Measurements from ENCODE around the gene DUOX2. TPM values are rescaled to one million over a fixed set of nuclear protein-coding genes. Genes with fewer than 3 reads are reported as not detected.
A peak's percentile ranks its signal among the peaks of the same experiment; 100 is the strongest.
"Not testable (repeated sequence)": the region's sequence is repeated elsewhere in the genome, so short reads cannot be mapped to it uniquely, and the experiment has no call there.

The DUOX2 gene
- total RNA-seq, 1 donor from 2014 or later, result 2.1 TPM

DNA sequence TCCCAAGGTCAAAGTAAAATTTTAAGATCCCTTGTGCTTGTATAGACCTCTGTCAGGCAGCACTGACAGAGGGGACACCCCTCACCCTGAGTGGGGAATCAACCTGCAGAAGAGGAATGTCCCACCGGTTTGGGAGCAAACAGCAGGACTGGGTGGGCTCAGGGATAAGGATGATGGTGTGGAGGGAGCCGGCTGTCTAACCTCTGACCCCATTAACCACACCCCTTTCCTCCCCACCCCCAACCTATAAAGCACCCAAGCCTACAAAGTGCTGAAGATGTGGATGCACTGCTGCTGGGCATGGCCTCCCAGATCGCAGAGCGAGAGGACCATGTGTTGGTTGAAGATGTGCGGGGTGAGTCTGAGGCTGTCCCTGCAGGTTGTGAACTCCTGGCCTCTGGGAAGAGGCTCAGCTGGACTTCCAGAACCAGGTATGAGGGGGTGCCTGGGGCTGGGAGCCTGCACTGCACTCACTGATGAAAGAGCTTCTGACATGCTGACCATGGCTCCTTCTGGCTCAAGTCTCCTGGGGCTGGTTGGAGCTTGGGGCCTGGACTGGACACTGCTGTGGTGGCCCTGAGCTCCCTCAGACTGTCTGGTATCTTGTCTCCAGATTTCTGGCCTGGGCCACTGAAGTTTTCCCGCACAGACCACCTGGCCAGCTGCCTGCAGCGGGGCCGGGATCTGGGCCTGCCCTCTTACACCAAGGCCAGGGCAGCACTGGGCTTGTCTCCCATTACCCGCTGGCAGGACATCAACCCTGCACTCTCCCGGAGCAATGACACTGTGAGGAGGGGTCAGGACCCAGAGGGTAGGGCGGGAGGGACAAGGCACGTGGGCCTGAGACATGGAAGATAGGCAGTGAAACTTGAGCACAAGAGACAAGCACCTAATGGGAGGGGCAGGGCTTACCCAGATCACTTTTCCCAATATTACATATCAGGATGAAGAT, 25.1 kb upstream of the DUOX2 start:
- no peak for DNase-seq

DNA sequence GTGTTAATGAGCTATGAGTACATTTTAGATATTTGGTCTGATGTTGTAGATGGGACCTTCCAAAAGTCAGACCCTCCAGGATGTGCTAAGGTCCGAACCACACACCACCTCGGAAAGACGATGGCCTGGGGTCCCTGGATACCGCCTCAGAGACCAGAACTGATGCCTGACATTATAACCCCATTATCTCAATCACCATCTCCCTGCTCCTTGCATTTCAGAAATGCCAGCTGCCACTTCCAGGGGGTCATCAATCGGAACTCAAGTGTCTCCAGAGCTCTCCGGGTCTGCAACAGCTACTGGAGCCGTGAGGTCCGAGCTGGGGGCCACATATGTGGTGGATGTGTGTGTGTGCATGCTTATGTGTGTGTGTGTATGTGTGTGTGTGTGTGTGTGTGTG, 23.7 kb upstream of the DUOX2 start:
- DNase-seq, result no peak

DNA sequence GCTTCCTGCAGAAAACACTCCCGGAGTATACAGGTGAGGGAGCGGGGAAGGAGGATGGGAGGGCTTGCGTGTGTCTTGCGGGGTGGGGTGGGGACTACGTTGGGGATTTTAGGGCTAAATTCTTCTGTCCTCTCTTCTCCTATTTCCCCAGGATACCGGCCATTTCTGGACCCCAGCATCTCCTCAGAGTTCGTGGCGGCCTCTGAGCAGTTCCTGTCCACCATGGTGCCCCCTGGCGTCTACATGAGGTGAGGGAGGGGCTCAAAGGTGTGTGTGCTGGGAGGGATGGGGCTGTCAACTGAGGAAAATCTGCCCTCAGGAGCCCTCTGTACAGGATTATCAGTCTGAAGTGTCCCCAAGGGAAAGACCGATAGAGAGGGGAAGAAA, 22.4 kb upstream of the DUOX2 start:
- no peak for DNase-seq

DNA sequence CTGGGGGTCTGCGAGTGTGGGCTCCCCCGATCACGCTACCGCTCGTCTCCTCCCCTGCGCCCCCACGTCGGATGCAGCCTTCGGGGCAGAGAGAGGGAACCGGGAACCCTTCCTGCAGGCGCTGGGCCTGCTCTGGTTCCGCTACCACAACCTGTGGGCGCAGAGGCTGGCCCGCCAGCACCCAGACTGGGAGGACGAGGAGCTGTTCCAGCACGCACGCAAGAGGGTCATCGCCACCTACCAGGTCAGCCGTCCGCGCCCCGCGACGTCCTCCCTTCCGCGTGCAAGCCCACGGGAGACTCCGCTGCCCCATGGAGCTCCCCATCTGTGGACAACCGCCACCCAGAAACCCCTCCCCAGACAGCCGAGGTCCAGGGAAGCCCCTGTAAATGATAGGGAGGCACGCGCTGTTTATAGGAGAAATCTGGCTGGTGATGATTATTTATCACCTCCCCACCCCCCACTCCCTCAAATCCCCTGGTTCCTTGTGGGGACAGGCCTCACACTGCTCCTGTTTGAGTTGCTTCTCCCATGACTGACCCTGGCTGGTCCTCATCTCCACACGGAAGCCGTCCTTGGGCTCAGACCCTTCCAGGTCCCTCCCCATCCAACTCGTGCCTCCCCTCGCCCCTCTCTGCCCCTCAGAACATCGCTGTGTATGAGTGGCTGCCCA, 21.9 kb upstream of the DUOX2 start:
- DNase-seq, result not testable (repeated sequence)

DNA sequence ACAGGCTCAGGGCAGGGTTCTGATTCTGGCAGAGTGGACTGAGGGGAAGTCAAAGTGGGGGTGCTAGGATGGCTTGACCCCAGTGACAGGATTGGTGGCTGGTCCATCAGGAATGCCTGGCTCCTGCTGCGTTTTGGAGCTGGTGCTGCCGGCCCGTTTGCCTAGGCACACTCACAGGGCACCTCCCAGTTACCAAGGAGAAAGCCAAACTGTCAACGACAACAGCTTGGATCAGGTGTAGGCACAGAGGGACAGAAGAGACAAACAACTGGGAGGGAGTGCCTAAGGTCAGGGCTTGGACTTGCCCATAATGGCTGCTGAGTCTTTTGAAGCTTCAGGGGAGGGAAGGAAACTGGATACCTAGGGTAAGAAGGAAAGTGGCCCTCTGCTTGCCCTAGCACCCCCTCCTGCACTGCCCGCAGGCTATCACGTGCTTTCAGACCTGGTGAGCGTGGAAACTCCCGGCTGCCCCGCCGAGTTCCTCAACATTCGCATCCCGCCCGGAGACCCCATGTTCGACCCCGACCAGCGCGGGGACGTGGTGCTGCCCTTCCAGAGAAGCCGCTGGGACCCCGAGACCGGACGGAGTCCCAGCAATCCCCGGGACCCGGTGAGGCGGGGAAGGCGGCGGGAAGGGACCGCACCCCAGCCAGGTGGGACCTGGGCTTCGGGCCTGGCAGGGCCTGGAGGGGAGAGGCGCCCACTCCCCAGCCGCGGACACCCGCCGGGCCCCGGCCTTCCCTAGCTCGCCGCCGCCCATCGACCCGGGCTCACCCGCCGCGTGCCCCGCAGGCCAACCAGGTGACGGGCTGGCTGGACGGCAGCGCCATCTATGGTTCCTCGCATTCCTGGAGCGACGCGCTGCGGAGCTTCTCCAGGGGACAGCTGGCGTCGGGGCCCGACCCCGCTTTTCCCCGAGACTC, 21.0 kb upstream of the DUOX2 start:
- no peak for DNase-seq

DNA sequence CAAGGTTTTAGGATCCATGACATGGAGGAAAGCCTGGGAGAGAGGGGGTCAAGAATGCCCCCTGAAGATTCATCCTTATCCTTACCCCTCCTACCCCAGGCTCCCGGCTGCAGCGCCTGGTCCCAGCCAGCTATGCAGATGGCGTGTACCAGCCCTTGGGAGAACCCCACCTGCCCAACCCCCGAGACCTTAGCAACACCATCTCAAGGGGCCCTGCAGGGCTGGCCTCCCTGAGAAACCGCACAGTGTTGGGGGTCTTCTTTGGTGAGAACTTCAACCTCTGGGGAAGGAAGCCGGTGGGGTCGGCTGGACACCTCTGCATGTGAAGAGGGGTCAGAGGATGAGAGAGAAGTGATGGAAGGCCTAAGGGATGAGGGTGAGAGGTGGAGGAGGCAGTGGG, 20.1 kb upstream of the DUOX2 start:
- DNase-seq, result no peak

DNA sequence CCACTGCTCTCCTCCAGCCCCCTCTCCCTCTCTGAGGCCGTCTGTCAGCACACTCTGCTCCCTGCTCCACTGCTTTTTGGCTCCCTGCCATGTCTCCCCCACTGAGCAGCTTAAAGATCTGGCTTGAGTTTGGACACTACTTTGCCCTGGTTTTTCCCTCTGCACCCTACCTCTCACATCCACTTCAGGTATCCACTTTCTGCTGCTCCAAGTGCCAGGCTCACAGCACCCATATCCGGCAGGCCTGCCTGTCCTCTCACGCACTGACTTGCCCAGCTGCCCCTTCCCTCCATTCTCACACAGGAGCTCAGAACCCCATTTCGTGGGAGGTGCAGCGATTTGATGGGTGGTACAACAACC, 19.6 kb upstream of the DUOX2 start:
- DNase-seq, result no peak

DNA sequence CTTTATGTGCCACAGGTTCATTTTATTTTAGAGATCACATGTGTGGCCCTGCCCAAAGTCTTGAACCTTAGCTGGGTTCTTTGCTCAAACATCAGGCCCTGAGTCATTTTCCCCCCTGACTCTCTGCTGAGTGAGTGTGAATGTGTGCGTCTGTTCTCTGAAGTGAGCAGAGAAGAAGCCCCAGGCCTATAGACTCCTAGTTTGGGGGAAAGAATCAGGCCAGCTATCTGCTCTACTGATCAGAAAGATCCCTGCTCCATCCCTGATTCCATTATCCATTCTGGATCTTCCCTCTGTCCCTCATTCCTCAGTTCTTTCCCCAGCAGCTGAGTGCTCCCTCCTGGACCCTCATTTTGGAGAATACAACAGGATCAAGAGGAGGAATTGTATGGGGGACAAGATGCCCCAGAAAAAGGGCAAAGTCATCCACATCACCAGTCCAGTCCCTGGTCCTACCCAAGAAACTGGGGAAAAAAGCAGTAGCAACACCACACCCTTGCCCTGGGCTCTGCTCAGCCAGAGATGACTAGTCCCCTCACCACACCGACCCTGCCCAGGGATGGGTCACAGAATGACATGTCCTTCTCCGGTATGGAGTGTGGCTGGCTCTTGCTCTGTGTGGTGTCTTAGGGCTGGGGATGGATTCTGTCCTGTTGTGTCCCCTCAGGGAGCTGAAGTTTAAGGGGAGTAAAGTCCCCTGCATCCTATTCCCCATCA, 19.0 kb upstream of the DUOX2 start:
- no peak for DNase-seq

DNA sequence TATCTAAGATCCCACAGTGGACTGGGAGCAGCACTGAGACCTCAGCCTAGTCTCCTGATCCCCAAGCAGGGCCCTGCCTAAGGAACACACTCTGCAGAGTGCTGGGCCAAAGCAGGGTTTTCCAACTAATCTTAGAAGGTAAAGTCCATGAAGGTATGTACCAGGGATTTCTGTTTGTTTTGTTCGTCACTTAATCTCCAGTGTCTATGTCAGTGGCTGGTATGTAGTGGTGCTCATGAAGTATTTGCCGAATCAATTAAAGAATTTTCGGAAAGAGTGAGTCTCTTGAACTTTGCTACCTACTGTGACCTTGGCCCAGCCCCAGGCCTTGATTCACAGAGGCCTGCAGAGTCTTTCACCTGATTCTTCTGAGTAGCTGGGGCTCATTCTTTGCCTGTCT, 17.5 kb upstream of the DUOX2 start:
- DNase-seq, result no peak

DNA sequence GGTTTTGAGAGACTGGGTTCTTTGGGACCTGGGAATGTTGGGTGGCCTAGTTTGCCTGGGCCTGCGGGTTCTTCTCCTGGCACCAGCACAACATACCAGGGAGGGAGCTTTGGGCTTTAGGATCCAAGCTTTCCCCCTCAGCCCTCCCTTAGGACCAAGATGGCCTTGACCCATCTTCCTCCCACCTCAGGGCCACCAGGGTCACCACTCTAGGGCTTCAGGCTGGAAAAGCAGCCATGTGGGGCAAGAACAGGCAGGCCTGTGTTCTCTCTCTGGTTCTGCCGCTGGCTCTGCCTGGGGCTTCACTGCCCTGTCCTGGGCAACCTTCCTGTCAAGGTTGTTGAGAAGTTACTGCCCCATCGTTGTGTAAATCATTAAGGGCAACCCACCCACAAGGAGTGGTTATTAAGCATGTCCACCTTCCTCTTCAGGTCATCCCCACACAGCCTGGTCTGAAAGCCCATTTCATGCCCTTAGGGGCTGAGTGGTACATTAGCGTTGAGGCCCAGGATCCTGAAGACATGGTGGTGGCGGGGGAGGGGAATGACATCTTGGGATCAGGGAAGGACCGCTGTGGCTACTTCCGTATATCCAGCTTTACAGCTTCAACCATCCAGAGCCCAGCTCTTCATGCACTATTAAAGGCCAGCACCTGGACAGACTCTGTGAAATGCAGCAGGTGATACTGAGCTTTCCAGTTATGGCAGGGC, 16.5 kb upstream of the DUOX2 start:
- DNase-seq, result no peak

DNA sequence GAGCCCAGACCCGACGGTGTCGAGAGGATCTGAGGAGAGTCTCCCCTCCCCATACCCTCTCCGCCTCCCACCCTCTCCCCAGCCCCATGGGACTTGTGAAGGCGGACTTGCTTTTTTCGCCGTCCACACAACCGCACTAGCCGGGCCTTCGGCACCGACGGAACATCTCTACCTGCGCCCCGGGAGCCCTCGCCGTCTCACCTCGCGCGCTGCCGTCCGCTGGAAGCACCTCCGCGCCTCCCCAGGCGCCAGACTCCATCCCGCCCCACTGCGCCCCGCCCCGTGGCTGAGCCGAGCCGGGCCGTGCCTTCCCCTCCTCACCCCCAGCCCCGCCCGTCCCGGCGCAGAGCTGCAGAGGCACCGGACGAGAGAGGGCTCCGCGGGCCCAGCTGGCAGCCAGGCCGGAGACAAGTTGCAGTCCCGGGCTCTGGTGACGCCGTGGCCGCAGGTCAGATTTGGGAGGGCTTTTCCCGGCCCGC, 15.7 kb upstream of the DUOX2 start, which contains the start of the genes DUOX1 and DUOXA1:
TSS of gene DUOX1 (plus strand) at position 344 of the 479 bp plus-strand sequence. CDS start 1,973 bp downstream, outside the sequence.
TSS of gene DUOXA1 (minus strand) at position 229 of the 479 bp plus-strand sequence. CDS start 6,865 bp downstream, outside the sequence.
- DNase-seq, result peak; percentile 38

DNA sequence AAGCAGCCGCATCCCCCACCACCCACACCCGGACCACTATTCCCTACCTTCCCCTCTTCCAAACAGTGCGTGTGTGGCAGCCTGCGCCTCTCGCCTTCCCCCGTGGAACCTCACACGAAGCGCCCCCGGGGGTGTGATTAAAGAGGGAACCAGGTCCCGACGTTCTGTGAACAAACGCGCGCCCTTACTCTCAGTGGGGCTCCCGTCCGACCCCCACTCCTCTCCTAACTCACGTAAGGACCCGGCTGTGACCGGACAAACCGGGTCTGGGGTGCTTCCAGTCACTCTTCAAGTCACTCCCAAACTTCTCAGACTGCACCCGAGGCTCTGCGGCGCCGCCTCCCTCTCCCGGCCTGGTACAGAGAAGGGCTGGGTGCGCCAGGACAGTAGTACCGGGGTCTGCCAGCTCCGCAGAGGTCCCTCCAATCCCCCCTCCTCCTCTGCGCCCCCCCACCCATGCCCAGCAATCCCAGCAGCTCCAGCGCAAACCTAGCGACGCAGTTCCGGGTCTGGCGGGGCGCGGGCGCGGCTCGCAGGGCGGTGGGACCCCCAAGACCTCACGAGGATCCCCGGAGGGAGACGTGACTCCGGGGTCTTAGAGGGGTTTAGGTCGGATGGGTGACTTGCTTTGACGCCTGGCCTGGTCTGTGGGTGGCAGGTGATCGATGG, 15.1 kb upstream of the DUOX2 start:
- no peak for DNase-seq

DNA sequence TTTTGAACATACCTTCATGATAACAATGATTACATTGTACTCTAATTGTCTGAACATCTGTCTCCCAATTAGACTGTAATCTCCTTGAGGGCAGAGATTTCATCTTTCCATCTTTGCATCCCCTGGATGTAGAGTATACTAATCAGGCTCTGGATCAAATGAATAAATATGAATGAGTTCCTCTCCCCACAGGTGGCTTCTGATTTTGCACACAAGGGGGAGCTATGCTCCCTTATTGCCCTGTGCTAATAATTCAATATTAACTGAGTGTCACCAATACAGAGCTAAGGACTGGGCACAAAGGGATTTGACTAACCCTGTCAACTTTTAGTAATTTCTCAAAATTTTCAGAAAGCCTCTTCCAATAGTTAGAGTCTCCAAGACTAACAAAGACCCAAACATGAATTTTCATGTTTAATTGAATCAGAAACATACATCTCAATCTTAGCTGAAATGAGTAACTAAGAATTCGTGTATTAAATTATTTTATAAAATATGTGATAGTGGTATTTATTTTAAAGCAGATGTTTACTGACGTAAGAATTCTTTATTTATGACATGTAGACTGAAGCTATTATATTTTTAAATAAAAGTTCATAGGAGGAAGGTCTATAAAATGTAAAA, 12.7 kb upstream of the DUOX2 start:
- peak; percentile 20 for DNase-seq

DNA sequence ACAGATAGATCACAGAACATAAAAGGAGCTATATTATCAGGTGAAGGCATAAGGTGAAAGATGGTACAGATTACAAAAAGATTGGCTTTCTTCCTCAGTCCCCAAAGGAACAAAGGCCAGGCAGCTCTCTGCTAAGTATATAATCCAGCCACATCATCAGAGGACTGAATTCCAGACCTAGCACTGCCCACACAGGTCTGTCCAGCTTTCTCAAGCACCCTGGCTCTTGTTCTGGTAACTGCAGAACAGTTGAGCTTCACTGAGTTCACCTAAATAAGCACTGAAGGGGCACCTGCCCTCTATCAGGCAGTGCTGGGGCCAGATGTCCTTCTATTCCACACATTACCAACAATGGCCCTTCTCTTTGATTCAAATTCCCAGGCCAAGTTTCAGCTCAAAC, 9.4 kb upstream of the DUOX2 start:
- DNase-seq, result no peak

DNA sequence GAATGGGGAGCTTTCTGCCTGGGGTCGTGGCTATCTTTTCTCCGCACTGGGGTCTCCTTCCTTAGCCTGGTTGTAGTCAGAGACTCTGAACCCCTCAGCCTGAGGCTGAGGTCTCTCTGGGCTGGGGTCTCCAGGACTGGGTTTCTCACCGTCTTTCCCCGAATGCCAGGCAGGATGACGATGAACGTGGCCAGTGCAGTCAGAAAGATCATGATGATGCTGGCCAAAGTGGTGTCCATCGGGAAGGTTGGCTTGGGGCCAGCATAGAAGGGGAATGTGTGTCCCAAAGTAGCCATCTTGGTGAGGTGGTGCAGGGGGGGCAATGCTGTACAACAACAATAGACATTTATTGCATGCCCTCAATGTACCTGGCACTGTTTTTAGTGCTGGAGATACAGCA, 8.7 kb upstream of the DUOX2 start:
- no peak for DNase-seq

DNA sequence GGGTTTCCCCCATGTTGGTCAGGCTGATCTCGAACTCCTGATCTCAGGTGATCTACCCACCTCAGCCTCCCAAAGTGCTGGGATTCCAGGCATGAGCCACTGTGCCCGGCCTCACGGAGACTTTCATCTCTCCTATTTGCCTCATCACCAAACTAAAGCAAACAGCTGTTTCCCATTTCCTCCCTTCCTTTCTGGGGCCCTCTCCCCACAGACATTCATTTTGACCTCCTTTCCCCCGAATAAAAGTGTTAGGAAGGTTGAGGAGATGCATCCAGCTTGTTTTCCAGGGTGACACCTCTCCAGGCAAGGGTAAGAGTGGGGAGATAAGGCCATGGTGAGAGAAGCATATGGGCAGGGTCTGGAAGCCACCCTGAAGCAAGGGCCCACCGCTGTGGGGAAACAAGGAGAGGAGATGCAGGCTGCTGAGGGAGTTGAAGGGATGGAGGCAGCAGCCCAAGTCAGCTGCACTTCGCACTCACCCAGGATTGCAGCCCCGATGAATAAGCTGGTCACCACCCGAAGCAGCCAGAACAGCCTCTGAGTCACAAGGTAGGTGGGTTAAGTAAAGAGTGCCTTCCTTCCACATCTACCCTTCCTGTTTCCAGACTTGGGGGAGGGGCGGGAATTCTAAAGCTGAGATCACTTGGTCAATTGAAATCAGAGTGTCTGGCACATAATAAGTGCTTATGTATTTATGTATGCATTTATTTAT, 7.9 kb upstream of the DUOX2 start:
- DNase-seq, result no peak

DNA sequence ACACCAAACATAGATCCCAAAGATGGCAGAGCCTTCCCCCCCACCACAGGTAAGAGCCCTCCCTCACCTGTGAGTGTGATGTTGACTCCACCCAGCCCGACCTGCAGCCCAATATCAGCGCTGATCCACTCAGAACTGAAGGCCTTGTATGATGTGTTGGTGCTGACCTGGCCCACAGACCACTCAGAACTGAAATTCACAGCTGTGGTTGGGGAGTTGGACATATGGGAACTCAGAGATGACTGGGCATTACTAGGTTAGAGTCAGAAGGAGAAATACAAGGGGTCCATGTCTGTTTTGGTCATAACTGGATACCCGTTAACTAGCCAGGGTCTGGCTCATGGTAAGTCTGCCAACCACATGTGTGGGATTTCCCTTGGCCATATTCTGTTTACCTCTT, 7.0 kb upstream of the DUOX2 start:
- no peak for DNase-seq

DNA sequence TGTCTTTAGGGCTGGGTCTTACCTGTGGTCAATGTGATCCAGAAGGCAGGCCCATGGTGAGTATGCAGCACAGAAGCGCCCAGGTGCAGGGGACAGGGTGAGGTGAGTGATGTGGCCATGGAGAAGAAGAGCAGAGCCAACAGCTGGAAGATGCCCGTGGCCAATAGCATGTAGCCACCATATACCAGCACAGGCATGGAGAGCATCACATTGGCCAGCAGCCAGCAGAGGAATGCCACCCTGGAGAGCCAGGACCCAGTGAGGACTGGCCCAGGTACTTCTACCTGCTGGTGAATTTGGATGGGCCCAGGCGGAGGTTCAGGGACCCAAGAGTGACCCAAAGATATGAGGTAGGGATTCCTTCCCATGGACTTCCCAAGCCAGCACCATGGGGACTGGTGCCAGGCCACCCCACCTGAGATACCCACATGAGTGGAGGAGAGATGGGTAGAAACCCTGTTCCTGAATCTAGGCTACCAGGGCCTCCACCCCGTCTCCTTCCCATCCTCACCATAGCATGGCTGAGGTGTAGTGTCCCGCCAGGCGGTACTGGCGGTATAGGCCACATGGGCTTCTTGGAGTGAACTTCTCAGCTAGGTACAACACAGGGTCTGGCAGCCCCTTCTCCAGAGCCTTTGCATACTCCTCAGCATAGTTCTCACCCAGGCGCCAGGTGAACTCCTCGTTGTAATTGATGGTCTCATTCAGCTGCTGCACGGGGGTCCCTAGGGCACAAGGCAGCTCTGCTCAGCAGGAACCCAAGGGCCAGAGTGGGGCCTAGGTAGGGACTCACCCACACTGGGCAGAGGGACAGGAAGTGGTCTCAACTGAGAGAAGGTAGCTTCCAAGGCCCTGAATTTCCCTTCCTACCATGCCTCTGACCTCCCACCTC, 6.4 kb upstream of the DUOX2 start:
- DNase-seq, result no peak
